Endothelial cell (in vitro differentiated cells): Measurements from ENCODE around the gene PSMD13. TPM values are rescaled to one million over a fixed set of nuclear protein-coding genes. Genes with fewer than 3 reads are reported as not detected.
A peak's percentile ranks its signal among the peaks of the same experiment; 100 is the strongest.

Experiments used
- DNase-seq: peaks from one replicate; pipeline ENCODE4 v3.0.0; 2021; ENCODE audit warnings: low spot score
- H3K27ac Mint-ChIP-seq: one replicate; pipeline ENCODE4 v1.8.0; 2021; ENCODE audit warnings: mixed read lengths, inconsistent platforms; ENCODE audit not compliant: unreplicated experiment
- H3K27me3 Mint-ChIP-seq: one replicate; pipeline ENCODE4 v1.8.0; 2021; ENCODE audit warnings: mild to moderate bottlenecking, moderate library complexity, mixed read lengths, inconsistent platforms; ENCODE audit not compliant: unreplicated experiment
- H3K36me3 Mint-ChIP-seq: one replicate; pipeline ENCODE4 v1.8.0; 2021; ENCODE audit warnings: mild to moderate bottlenecking, low read depth, mixed read lengths, inconsistent platforms; ENCODE audit not compliant: unreplicated experiment
- H3K4me1 Mint-ChIP-seq: one replicate; pipeline ENCODE4 v1.8.0; 2021; ENCODE audit warnings: mild to moderate bottlenecking, mixed read lengths, inconsistent platforms; ENCODE audit not compliant: unreplicated experiment
- H3K4me3 Mint-ChIP-seq: one replicate; pipeline ENCODE4 v1.8.0; 2021; ENCODE audit warnings: mild to moderate bottlenecking, mixed read lengths, inconsistent platforms; ENCODE audit not compliant: unreplicated experiment
- H3K9me3 Mint-ChIP-seq: one replicate; pipeline ENCODE4 v1.8.0; 2021; ENCODE audit warnings: mixed read lengths, inconsistent platforms; ENCODE audit not compliant: unreplicated experiment
- total RNA-seq: library from RNA; stranded (reverse); fragmentation: NEBNext Ultra II Directional; extraction: Animal tissue kit (Norgen Biotek cat#: 25700); gene quantifications from one replicate; pipeline ENCODE4 v1.2.1, GENCODE V29; 2021; ENCODE audit not compliant: unreplicated experiment
- TF ChIP-seq, protein P1 (sequence below): fragments of 200-600 bp; sonication (generic); IDR thresholded peaks from one replicate; pipeline ENCODE4 v1.5.0; 2021; ENCODE audit warnings: antibody characterized with exemption; ENCODE audit not compliant: unreplicated experiment

Gene PSMD13
- total RNA-seq, 1 donor from 2014 or later, result 189 TPM

DNA sequence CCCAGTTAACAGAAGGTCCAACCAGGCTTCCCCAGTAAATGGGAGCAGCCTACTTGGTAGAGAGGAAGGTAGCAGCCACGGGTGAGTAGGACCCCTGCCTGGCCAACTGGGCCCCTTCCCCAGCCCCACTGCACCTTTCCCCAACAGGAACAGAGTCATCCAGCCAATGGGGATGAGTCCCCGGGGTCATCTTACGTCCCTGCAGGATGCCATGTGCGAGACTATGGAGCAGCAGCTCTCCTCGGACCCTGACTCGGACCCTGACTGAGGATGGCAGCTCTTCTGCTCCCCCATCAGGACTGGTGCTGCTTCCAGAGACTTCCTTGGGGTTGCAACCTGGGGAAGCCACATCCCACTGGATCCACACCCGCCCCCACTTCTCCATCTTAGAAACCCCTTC, 22.7 kb upstream of the PSMD13 start:
- DNase-seq, result no peak
- TF ChIP-seq, protein P1, sequence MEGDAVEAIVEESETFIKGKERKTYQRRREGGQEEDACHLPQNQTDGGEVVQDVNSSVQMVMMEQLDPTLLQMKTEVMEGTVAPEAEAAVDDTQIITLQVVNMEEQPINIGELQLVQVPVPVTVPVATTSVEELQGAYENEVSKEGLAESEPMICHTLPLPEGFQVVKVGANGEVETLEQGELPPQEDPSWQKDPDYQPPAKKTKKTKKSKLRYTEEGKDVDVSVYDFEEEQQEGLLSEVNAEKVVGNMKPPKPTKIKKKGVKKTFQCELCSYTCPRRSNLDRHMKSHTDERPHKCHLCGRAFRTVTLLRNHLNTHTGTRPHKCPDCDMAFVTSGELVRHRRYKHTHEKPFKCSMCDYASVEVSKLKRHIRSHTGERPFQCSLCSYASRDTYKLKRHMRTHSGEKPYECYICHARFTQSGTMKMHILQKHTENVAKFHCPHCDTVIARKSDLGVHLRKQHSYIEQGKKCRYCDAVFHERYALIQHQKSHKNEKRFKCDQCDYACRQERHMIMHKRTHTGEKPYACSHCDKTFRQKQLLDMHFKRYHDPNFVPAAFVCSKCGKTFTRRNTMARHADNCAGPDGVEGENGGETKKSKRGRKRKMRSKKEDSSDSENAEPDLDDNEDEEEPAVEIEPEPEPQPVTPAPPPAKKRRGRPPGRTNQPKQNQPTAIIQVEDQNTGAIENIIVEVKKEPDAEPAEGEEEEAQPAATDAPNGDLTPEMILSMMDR, result no peak
- Mint-ChIP-seq H3K4me3 (no peak overlapping the region), H3K9me3 (no peaks in the 10 kb centered on the region), H3K27ac (no peak overlapping the region), H3K4me1 (peaks cover 6% of the 10 kb centered on the region), H3K36me3 (peaks cover 23% of the 10 kb centered on the region), H3K27me3 (peaks cover 7% of the 10 kb centered on the region)

DNA sequence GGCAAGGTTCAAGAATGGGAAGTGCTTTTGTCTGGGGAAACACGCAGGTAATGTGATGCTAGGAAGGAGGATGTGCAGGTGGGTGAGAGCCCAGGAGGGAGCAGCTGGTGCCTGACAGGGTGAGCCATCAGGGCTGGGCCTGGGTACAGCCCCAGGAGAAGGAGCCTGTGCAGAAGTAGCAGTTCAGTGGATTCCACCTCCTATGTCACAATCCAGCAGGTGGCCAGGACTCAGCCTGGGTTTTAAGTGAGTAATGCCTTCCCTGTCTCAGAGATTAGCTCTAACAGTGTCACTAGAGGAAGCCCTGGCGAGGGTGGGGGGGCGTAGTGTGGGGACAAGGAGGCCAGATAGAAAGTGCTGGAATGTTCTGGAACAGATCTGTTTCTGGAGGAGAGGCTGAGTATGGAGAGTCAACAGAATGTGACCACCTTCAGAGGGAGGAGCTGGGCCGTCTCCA, 21.2 kb upstream of the PSMD13 start:
- peaks cover 30% of the 10 kb centered on the region for H3K36me3 Mint-ChIP-seq
- TF ChIP-seq, protein P1, result no peak

DNA sequence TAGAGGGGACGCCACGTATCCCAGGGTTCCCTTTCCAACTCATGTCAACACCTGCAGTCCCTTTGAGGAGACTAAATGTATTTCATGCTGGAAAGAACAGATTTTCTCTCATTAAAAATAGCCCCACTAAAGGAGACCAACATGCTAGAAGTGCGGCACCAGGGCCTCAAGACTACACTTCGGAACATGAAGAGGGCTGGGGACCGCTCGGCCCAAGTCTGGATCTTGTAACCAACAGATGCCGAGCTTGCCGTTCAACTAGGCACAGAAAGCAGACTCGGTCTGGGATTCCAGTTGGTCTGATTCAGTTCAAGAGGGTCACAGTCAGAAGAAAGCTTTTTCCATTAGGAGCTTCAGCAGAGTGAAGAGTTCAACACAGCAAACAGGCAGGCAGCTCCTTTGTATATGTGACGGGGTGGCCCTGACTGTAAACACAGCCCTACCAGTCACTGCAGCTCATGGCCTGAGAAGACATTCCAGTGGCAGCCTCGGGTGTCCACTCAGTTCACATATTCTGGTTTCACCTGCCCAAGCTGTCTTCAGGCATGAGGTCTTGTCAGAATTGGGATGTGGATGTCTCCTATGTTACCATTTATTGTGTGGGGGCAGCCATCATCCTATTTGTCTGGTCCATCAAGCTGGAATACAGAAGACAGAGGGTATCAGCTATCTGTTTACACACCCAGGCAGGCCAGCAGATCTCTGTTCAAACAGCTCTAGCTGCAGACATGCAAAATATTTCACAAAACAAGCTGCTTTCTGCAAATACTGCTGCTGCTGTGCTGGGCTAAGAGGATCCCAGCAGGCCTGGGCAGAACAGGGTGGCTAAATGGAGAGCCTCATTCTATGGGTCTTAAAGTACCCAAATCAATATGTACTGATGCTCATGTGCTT, 20.4 kb upstream of the PSMD13 start:
- Mint-ChIP-seq H3K4me3 (no peak overlapping the region), H3K4me1 (no peaks in the 10 kb centered on the region), H3K9me3 (no peaks in the 10 kb centered on the region), H3K27me3 (peaks cover 3% of the 10 kb centered on the region), H3K27ac (no peak overlapping the region), H3K36me3 (peaks cover 25% of the 10 kb centered on the region)
- TF ChIP-seq, protein P1, result no peak
- DNase-seq, result no peak

More for the DNA sequence above, 21.2 kb upstream of the PSMD13 start:
- Mint-ChIP-seq H3K27me3 (peaks cover 3% of the 10 kb centered on the region), H3K9me3 (no peaks in the 10 kb centered on the region), H3K4me1 (no peaks in the 10 kb centered on the region), H3K4me3 (no peak overlapping the region), H3K27ac (no peak overlapping the region)
- no peak for DNase-seq

DNA sequence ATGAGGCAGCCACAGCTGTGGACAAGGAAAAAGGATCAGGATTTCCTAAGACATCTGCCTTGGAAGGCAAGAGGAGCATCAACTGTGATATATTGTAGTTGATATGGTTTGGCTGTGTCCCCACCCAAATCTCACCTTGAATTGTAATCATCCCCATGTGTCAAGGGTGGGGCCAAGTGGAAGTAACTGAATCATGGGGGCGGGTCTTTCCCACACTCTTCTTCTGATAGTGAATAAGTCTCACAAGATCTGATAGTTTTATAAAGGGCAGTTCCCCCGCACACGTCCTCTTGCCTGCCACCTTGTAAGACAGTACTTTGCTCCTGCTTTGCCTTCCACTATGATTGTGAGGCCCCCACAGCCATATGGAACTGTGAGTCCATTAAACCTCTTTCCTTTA, 19.1 kb upstream of the PSMD13 start:
- TF ChIP-seq, protein P1, result no peak
- Mint-ChIP-seq H3K27ac (no peak overlapping the region), H3K9me3 (no peaks in the 10 kb centered on the region), H3K4me1 (no peaks in the 10 kb centered on the region), H3K4me3 (peak overlapping the region; percentile 17), H3K36me3 (peaks cover 21% of the 10 kb centered on the region), H3K27me3 (peaks cover 3% of the 10 kb centered on the region)
- DNase-seq, result no peak
